ENCODE results near the gene SLC19A1. TPM values are rescaled to one million over a fixed set of nuclear protein-coding genes. Genes with fewer than 3 reads are reported as not detected.
"Not testable (repeated sequence)": the region's sequence is repeated elsewhere in the genome, so short reads cannot be mapped to it uniquely, and the experiment has no call there.

SLC19A1 gene
- total and polyA plus RNA-seq, 4 experiments from 2014 or later, result 7.4 to 9.8 (median 8.2) TPM

DNA sequence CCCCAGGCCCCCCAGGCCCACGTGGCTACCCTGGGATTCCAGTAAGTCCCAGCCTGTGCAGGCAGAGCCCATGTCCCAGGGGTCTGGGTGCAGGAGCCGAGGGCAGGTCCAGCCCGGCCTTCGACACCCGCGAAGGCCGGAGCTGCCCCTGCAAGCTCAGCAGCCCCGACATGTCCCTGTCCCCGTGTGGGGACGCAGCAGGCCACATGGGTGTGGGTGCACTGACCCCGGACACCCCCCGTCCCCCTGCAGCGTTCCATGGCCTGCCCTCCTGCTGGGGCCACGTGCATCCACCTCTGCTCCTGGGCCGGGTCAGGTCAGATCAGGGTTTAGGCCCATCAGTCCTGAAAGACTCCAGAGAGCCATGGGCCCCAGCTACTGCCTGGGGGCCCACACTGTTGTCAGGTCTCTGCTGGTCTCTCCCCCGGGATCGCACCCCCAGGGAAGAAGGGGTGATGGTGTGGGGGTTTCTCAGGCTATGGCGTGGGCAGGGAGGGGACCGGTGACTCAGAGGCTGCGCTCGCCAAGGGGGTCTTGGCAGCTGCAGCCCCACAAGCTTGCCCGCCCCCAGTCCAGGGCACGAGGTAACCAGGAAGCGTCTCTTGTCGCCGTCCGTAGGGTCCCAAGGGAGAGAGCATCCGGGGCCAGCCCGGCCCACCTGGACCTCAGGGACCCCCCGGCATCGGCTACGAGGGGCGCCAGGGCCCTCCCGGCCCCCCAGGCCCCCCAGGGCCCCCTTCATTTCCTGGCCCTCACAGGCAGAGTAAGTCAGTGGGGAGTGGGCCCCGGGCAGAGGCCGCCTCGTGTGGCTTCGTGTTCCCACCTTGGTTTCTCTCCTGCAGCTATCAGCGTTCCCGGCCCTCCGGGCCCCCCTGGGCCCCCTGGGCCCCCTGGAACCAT lies 37.5 kb downstream of the SLC19A1 start:
- DNase-seq, result peak in 1 of 5 donors; percentile 31
- no peak overlapping the region for H3K4me3 ChIP-seq (ENCODE audit: low read length in 2 of 2)
- no peaks in the 10 kb centered on the region for H3K9me3 ChIP-seq (ENCODE audit: control insufficient read depth in 1 of 2, low read length in 2 of 2)
- ChIA-PET POLR2A (ENCODE audit: partially characterized antibody) (no interaction called here), CTCF (ENCODE audit: partially characterized antibody) (no interaction called here)
- Mint-ChIP-seq H3K4me3 (no peak overlapping the region), H3K4me1 (peaks cover 0 to 3% (median 0%) of the 10 kb centered on the region in 4 donors), H3K36me3 (no peaks in the 10 kb centered on the region), H3K27me3 (no peaks in the 10 kb centered on the region), H3K27ac (no peak overlapping the region), H3K9me3 (peaks cover 0 to 3% (median 0%) of the 10 kb centered on the region in 8 donors)
- intact Hi-C loops (cut with micrococcal nuclease), result no loop called here
- no peaks in the 10 kb centered on the region for H3K4me1 ChIP-seq (ENCODE audit: insufficient read depth, low read length)
- H3K27me3 ChIP-seq (ENCODE audit: insufficient read depth, low read length), result no peaks in the 10 kb centered on the region
- no peak overlapping the region for H3K27ac ChIP-seq (ENCODE audit: low read depth, low read length)
- no peaks in the 10 kb centered on the region for H3K36me3 ChIP-seq (ENCODE audit: insufficient read depth, low read length)

DNA sequence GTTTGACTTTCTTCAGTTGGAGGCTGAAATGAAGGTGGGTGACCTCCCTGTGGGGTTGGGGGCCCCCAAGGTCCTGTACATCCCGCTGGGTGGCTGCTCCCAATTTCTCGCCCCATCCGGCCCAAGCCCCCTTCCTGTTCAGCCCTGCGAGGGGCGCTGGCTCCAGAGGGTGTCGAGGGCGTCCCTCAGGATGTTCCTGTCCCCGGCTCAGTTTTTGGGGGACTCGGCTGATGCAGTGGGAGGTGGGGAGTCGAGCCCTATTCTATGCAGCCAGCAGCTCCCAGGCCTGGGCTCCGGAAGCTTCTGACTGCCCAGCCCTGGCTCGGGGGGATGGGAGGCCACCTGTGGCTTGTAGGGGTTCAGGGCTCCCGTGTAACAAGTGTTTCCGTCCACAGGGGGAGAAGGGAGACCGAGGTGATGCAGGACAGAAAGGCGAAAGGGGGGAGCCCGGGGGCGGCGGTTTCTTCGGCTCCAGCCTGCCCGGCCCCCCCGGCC lies 38.2 kb downstream of the SLC19A1 start:
- DNase-seq, result no peak

DNA sequence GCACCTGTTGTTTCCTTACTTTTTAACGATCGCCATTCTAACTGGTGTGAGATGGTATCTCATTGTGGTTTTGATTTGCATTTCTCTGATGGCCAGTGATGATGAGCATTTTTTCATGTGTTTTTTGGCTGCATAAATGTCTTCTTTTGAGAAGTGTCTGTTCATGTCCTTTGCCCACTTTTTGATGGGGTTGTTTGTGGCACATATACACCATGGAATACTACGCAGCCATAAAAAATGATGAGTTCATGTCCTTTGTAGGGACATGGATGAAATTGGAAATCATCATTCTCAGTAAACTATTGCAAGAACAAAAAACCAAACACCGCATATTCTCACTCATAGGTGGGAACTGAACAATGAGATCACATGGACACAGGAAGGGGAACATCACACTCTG lies 39.0 kb downstream of the SLC19A1 start:
- H3K27me3 ChIP-seq (ENCODE audit: insufficient read depth, low read length); H3K36me3 ChIP-seq (ENCODE audit: insufficient read depth, low read length); H3K4me1 Mint-ChIP-seq; H3K27me3 Mint-ChIP-seq; intact Hi-C loops (cut with micrococcal nuclease); H3K4me3 ChIP-seq (ENCODE audit: low read length in 2 of 2); POLR2A ChIA-PET (ENCODE audit: partially characterized antibody); H3K9me3 ChIP-seq (ENCODE audit: control insufficient read depth in 1 of 2, low read length in 2 of 2); H3K36me3 Mint-ChIP-seq; H3K9me3 Mint-ChIP-seq; H3K4me3 Mint-ChIP-seq; H3K27ac ChIP-seq (ENCODE audit: low read depth, low read length); H3K4me1 ChIP-seq (ENCODE audit: insufficient read depth, low read length); H3K27ac Mint-ChIP-seq; CTCF ChIA-PET (ENCODE audit: partially characterized antibody); DNase-seq: not testable (repeated sequence)

More for the DNA sequence above, 38.2 kb downstream of the SLC19A1 start:
- Histone ChIP-seq H3K9me3 (ENCODE audit: control insufficient read depth in 1 of 2, low read length in 2 of 2) (no peaks in the 10 kb centered on the region), H3K27me3 (ENCODE audit: insufficient read depth, low read length) (no peaks in the 10 kb centered on the region), H3K4me3 (ENCODE audit: low read length in 2 of 2) (no peak overlapping the region), H3K4me1 (ENCODE audit: insufficient read depth, low read length) (no peaks in the 10 kb centered on the region), H3K27ac (ENCODE audit: low read depth, low read length) (no peak overlapping the region), H3K36me3 (ENCODE audit: insufficient read depth, low read length) (no peaks in the 10 kb centered on the region)
- no peaks in the 10 kb centered on the region for H3K27me3 Mint-ChIP-seq
- no peak overlapping the region for H3K4me3 Mint-ChIP-seq
- H3K4me1 Mint-ChIP-seq, result peaks cover 0 to 4% (median 1%) of the 10 kb centered on the region in 4 donors
- H3K27ac Mint-ChIP-seq, result no peak overlapping the region
- ChIA-PET POLR2A (ENCODE audit: partially characterized antibody) (no interaction called here), CTCF (ENCODE audit: partially characterized antibody) (no interaction called here)
- peaks cover 0 to 3% (median 0%) of the 10 kb centered on the region in 8 donors for H3K9me3 Mint-ChIP-seq
- H3K36me3 Mint-ChIP-seq, result no peaks in the 10 kb centered on the region
- intact Hi-C loops (cut with micrococcal nuclease), result no loop called here

DNA sequence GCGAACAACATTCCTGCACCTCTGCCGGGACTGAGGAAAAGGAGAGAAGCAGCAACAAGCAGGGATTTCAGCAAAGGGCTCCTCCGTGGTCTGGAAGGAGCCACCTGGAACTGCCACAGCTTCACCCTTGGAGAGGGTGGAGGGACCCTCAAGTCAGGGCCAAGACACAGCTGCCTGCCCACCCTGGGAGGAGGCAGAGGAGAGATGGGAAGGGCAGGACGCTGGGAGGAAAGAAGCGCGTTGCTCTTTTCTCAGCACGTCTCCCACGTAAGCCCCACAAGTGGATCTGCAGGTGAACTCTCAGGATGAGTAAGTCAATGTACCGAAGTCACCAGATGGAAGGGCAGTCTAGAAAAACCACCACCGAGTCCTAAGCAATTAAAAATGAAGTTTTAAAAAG lies 39.6 kb downstream of the SLC19A1 start:
- H3K27ac Mint-ChIP-seq, result no peak overlapping the region
- Histone ChIP-seq H3K27me3 (ENCODE audit: insufficient read depth, low read length) (no peaks in the 10 kb centered on the region), H3K27ac (ENCODE audit: low read depth, low read length) (no peak overlapping the region), H3K4me3 (ENCODE audit: low read length in 2 of 2) (no peak overlapping the region), H3K4me1 (ENCODE audit: insufficient read depth, low read length) (no peaks in the 10 kb centered on the region), H3K36me3 (ENCODE audit: insufficient read depth, low read length) (no peaks in the 10 kb centered on the region), H3K9me3 (ENCODE audit: control insufficient read depth in 1 of 2, low read length in 2 of 2) (no peaks in the 10 kb centered on the region)
- H3K27me3 Mint-ChIP-seq, result no peaks in the 10 kb centered on the region
- peaks cover 0 to 4% (median 3%) of the 10 kb centered on the region in 4 donors for H3K4me1 Mint-ChIP-seq
- no peak for DNase-seq
- no peak overlapping the region for H3K4me3 Mint-ChIP-seq
- CTCF ChIA-PET (ENCODE audit: partially characterized antibody), result no interaction called here
- intact Hi-C loops (cut with micrococcal nuclease), result no loop called here
- H3K9me3 Mint-ChIP-seq, result peaks cover 0 to 3% (median 0%) of the 10 kb centered on the region in 8 donors
- H3K36me3 Mint-ChIP-seq, result no peaks in the 10 kb centered on the region
- POLR2A ChIA-PET (ENCODE audit: partially characterized antibody), result no interaction called here

DNA sequence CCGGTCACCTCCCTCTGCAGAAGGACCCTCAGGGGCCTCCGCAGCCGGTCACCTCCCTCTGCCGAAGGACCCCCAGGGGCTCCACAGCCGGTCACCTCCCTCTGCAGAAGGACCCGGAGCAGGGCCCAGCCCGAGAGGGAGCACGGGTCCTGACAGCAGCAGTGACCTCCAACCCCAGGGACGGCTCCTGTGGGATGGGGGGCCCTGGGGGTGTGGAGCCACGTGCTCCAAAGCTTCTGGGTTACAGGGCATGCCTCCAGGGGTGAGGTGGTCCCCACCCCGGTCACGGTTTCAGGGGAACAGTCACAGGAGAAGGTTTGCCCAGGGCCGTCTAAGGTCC lies 40.3 kb downstream of the SLC19A1 start:
- Mint-ChIP-seq H3K4me1 (peaks cover 0 to 4% (median 3%) of the 10 kb centered on the region in 4 donors), H3K9me3 (peaks cover 0 to 3% (median 0%) of the 10 kb centered on the region in 8 donors), H3K4me3 (no peak overlapping the region), H3K27ac (no peak overlapping the region), H3K27me3 (no peaks in the 10 kb centered on the region), H3K36me3 (no peaks in the 10 kb centered on the region)
- ChIA-PET CTCF (ENCODE audit: partially characterized antibody) (no interaction called here), POLR2A (ENCODE audit: partially characterized antibody) (no interaction called here)
- intact Hi-C loops (cut with micrococcal nuclease), result no loop called here
- Histone ChIP-seq H3K27ac (ENCODE audit: low read depth, low read length) (no peak overlapping the region), H3K4me1 (ENCODE audit: insufficient read depth, low read length) (no peaks in the 10 kb centered on the region), H3K9me3 (ENCODE audit: control insufficient read depth in 1 of 2, low read length in 2 of 2) (no peaks in the 10 kb centered on the region), H3K27me3 (ENCODE audit: insufficient read depth, low read length) (no peaks in the 10 kb centered on the region), H3K36me3 (ENCODE audit: insufficient read depth, low read length) (no peaks in the 10 kb centered on the region), H3K4me3 (ENCODE audit: low read length in 2 of 2) (no peak overlapping the region)
- no peak for DNase-seq

DNA sequence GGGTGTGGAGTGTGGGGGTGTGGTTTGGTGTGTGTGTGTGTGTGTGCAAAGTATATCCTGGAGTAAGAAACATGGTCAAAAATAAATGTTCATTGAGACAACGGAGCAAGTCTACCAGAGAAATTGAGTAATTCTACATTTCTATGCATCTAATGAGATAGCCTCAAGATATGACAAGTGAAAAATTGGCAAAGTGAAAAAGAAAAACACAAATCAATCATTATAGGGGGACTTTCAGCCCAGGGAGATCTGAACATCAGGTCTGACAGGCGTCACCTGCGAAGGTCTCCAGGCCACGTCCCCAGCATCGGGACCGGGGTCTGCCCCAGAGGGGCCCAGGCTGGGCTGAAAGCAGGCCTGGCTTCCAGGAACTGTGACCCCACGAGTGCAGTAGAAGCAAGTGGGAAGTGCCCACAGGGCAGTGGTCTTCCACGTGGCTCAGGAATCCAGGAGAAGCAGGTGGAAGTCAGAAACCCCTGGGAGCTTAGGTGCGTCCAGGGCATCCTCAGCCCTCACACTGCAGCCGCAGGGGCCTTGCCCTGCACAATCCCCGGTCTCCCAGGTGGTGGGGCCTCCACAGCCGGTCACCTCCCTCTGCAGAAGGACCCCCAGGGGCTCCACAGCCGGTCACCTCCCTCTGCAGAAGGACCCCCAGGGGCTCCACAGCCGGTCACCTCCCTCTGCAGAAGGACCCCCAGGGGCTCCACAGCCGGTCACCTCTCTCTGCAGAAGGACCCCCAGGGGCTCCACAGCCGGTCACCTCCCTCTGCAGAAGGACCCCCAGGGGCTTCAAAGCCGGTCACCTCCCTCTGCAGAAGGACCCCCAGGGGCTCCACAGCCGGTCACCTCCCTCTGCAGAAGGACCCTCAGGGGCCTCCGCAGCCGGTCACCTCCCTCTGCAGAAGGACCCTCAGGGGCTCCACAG lies 40.9 kb downstream of the SLC19A1 start:
- H3K4me3 Mint-ChIP-seq; H3K4me1 ChIP-seq (ENCODE audit: insufficient read depth, low read length); H3K36me3 ChIP-seq (ENCODE audit: insufficient read depth, low read length); intact Hi-C loops (cut with micrococcal nuclease); H3K9me3 Mint-ChIP-seq; H3K27me3 Mint-ChIP-seq; H3K4me3 ChIP-seq (ENCODE audit: low read length in 2 of 2); POLR2A ChIA-PET (ENCODE audit: partially characterized antibody); H3K4me1 Mint-ChIP-seq; H3K36me3 Mint-ChIP-seq; DNase-seq; H3K9me3 ChIP-seq (ENCODE audit: control insufficient read depth in 1 of 2, low read length in 2 of 2); H3K27ac ChIP-seq (ENCODE audit: low read depth, low read length); H3K27me3 ChIP-seq (ENCODE audit: insufficient read depth, low read length); CTCF ChIA-PET (ENCODE audit: partially characterized antibody): not testable (repeated sequence)
- peak overlapping the region in 1 of 7 donors; percentile 54 for H3K27ac Mint-ChIP-seq

DNA sequence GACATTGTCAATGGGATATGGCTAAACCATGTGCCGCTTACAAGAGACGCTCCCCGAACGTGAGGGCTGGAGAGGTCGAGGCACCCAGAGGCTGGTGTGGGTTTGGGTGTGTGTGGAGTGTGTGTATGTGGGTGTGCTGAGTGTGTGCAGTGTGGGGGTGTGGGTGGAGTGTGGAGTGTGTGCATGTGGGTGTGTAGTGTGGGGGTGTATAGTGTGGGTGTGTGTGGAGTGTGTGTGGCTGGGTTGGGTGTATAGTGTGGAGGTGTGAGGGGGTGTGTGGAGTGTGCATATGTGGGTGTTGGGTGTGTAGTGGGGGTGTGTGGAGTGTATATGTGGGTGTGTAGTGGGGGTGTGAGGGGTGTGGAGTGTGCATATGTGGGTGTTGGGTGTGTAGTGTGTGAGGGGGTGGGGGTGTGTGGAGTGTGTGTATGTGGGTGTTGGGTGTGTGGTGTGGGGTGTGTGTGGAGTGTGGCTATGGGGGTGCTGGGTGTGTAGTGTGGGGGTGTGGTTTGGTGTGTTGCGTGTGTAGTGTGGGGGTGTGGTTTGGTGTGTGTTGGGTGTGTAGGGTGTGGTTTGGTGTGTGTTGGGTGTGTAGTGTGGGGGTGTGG lies 42.2 kb downstream of the SLC19A1 start:
- no peaks in the 10 kb centered on the region for H3K36me3 ChIP-seq (ENCODE audit: insufficient read depth, low read length)
- CTCF ChIA-PET (ENCODE audit: partially characterized antibody), result no interaction called here
- POLR2A ChIA-PET (ENCODE audit: partially characterized antibody), result no interaction called here
- H3K9me3 ChIP-seq (ENCODE audit: control insufficient read depth in 1 of 2, low read length in 2 of 2), result no peaks in the 10 kb centered on the region
- H3K36me3 Mint-ChIP-seq, result no peaks in the 10 kb centered on the region
- no peak for DNase-seq
- peaks cover 0 to 3% (median 0%) of the 10 kb centered on the region in 8 donors for H3K9me3 Mint-ChIP-seq
- peaks cover 0 to 4% (median 3%) of the 10 kb centered on the region in 4 donors for H3K4me1 Mint-ChIP-seq
- H3K4me3 ChIP-seq (ENCODE audit: low read length in 2 of 2), result no peak overlapping the region
- no peak overlapping the region for H3K4me3 Mint-ChIP-seq
- no peaks in the 10 kb centered on the region for H3K27me3 Mint-ChIP-seq
- no peaks in the 10 kb centered on the region for H3K27me3 ChIP-seq (ENCODE audit: insufficient read depth, low read length)
- no peak overlapping the region for H3K27ac ChIP-seq (ENCODE audit: low read depth, low read length)
- intact Hi-C loops (cut with micrococcal nuclease), result no loop called here
- H3K27ac Mint-ChIP-seq, result peak overlapping the region in 3 of 7 donors; percentile 5 to 71 (median 63)
- no peaks in the 10 kb centered on the region for H3K4me1 ChIP-seq (ENCODE audit: insufficient read depth, low read length)
